HG03342 (cell line): ENCODE measurements around the gene MSL3B.

ENCODE experiments used
- ATAC-seq: cut with Tn5 transposase; IDR thresholded peaks from one replicate; pipeline ENCODE4 v1.9.1; 2021; ENCODE audit warnings: mild to moderate bottlenecking, moderate library complexity; ENCODE audit not compliant: unreplicated experiment

The MSL3B gene

GRCh38 chr2:233818639-233819621, 49.3 kb downstream of the MSL3B start:
- ATAC-seq = no peak

DNA sequence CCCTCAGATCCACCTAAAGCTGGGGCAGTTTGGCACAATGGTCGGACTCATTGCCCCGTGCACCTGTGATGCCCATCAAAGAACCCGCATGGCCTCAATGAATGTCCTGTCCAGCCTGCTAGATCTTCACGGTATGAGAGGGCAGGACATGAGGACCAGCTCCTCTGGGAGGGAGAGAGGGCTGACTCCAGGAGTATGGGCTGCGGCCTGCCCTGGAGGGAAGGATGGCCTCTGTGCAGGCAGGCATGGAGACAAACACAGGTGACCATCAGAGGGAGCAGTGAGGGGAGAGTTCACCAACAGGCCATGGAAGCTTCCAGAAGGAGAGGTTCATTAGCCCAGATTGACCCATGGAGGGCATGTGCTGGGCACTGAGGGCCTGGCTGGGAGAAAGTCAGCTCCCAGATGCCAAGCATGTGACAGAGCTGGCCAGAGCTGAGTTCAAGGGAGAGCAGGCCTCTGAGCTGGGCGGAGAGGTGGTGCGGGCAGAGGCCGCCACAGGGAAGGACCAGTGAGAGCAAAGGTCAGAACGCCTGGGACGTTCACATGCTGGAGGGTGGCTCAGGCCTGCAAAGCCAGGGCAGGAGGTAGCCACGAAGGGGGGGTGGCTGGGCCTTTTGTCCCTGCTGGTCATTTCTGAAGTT, 50.1 kb downstream of the MSL3B start:
- ATAC-seq = no peak

DNA sequence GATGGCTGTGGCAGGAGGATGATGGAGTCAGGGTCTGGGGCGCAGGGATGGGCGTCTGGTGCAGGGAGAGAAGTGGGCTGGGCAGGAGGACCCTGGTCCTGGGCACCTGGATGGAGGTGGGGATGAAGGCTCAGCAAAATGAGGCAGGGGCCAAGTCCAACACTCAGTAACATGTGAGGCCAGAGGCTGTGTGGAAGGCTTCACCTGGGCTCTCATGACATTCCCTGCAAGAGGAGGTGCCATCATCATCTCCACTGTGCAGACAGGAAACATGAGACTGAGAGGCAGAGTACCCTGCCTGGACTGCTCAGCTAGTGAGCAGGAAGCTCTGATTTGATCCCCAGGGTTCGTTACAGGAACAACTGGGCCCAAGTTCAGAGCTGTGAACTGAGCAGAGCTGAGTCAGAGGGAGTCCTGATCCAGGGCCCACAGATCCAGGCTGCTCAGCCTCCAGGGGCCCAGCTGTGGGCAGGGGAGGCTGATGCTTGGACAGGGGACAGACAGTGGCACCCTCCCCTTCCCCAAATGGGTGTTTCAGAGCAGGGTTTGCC, 50.8 kb downstream of the MSL3B start:
- ATAC-seq = no peak

DNA sequence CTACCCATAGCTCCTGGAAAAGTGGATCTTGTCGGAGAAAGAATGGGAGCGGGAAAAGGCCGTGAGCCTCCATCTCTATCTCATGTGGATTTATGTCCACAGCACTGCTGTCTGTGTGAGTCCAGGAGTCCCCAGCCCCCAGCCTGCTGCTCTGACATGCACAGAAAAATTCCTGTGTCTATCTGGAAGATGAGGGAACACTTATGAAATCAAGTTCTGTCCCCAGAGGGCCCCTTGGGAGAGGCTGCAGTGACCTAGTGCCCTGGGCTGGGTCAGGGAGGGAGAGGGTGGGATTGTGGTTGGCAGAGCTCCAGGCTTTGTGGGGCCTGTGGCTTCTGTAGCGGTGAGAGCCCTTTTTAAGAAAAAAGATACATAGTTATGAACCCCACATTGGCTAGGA, 51.4 kb downstream of the MSL3B start:
- ATAC-seq = no peak

- no peak for ATAC-seq
Measured at GRCh38 chr2:233816334-233816733, 51.9 kb downstream of the MSL3B start.

DNA sequence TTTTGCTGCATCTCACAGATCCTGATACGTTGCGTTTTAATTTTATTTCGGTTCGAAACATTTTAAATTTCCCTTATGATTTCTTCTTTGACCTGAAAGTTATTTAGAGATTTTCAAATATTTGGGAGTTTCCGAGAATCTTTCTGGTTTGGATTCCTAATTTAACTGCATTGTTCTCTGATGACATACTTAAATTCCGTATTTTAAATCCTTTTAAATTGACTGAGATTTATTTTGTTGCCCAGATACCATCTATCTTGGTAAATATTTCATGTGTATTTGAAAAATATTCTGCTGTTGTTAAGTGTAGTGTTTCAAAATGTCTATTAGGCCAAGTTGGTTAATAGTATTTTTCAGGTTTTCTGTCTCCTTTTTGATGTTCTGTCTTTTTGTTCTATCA, 52.3 kb downstream of the MSL3B start:
- no peak for ATAC-seq
